GM10847 (cell line): ENCODE results near the gene CD4.

Experiments
- POLR2A ChIP-seq: IDR thresholded peaks from 2 replicates; pipeline ENCODE4 v1.6.1; 2011; ENCODE audit not compliant: insufficient read length; ENCODE audit errors: extremely low read depth

Gene CD4

GRCh38 chr12:6836851-6837250 lies 47.5 kb downstream of the CD4 start:
- no peak for TF ChIP-seq POLR2A

DNA sequence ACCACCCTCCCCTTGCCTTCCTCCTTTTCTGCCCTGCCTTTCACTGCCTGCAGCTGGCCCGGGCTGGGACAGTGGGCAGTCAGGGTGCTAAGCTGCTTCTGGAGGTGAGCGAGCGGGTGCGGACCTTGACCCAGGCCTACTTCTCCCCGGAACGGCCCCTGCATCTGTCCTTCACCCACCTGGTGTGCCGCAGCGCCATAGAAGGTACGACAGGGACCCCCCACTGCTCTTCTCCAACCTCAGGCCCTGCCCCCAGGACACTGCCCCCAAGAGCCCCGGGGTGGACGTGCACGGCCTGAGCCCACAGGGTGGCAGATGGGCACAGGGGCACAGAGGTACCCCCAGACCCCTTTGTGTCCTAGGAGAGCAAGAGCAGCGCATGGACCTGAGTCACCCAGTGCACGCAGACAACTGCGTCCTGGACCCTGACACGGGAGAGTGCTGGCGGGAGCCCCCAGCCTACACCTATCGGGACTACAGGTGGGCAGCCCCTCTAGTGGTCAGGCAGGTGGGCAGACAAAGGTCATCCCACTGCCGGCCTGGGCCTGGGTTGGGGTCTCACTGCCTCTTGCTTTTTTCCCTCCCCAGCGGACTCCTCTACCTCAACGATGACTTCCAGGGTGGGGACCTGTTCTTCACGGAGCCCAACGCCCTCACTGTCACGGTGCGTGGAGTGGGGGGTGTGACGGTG lies 48.2 kb downstream of the CD4 start:
- no peak for TF ChIP-seq POLR2A

DNA sequence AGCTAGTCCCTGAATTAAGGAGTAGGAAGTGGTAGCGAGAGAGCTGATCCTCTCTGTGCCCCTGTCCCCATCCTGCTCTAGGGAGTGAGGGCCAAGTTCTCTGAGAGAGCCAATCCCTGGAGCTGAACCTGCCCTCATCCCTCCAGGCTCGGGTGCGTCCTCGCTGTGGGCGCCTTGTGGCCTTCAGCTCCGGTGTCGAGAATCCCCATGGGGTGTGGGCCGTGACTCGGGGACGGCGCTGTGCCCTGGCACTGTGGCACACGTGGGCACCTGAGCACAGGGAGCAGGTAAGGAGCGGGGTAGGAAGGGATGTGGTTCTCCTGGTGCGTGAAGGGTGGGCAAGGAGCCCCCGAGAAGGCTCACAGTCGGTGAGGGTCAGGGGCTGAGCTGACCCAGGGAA lies 49.5 kb downstream of the CD4 start:
- no peak for TF ChIP-seq POLR2A

DNA sequence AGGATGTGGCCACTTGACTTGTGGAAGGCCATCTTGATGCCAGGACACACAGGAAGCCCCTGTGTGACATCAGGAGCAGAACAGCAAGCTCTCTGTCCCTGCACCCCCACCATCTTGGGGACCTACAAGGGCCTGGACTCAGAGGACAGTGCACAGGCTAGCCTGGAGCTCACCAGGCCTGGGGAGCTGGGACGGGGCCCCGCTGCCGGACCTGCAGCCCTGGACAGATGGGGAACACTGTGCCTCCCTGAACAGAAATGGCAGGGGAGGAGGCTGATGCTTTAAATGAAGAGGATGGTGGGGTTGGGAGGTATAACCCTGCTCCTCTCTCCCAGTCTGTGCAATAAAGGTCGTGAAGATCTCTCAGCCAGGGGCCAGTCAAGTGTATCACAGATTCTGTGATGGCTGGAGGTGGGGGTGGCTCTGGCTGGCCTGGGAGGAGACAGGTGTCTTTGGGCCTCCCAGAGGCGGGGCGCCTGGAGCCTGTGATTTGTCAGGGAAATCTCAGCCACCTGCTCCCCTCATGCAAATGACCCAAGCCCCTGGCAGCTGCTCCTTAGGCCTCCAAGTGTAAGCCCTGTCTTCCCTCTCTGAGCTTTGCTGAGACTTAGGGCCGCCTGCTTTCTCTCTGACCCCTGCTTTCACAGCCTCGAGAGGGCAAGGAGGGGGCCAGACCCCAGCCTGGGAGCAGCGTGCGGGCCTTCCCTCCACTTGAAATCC lies 50.3 kb downstream of the CD4 start:
- no peak for TF ChIP-seq POLR2A

DNA sequence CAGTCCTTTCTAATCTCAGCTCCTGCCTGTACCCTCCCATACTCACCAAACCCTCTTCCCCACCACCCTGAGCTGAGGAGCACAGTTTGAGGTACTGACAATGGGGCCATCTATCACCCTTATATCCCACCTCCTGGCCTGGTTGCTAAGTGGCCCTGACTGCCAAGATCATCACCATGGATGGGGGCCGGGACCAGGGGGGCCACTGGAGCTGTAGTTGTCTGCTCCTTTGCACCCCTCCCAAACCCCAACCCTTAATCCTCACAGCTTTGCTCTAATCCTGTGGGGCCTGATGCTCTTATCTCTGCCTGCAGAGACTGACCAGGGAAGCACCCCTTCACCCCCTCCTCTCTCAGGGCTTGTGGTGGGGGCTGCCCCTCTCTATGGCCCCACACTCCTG lies 51.0 kb downstream of the CD4 start:
- TF ChIP-seq POLR2A: no peak

GRCh38 chr12:6840761-6841515 lies 51.6 kb downstream of the CD4 start, which contains the start of gene GNB3:
Gene GNB3 (plus strand): TSS chr12:6840925. CDS start chr12:6841288, 363 bp downstream.
- TF ChIP-seq POLR2A: no peak

DNA sequence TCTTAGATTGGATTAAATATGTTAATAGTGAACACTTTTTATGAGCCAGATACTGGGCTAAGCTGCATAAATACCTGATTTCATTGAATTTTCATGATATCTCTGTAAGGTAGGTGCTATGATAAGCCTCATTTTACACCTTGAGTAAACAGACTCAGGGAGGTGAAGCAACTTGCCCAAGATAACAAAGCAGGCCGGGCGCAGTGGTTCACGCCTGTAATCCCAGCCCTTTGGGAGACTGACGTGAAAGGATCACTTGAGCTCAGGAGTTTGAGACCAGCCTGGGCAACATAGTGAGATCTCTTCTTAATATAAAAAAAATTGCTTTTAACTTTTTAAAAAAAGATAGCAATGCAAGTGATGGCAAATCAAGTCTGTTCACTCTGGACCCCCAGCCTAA lies 52.7 kb downstream of the CD4 start:
- TF ChIP-seq POLR2A: no peak

DNA sequence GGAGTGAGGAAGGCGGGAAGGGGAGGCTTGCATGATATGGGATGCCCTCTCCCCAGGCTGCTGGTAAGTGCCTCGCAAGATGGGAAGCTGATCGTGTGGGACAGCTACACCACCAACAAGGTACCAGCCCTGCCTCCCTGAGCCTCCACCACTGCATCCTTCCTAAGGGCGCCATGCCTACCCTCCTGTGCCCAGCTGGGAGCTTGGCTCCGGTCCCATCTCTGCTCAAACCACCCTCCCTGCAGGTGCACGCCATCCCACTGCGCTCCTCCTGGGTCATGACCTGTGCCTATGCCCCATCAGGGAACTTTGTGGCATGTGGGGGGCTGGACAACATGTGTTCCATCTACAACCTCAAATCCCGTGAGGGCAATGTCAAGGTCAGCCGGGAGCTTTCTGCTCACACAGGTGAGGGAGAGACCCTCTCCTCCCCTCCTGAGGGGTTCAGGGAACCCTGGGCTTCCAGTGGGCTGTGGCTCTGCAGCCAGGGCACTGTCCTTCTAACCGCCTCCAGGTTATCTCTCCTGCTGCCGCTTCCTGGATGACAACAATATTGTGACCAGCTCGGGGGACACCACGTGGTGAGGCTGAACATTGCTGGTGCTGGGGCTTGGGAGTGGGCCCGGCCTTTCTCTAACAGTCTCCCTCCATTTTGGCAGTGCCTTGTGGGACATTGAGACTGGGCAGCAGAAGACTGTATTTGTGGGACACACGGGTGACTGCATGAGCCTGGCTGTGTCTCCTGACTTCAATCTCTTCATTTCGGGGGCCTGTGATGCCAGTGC lies 54.0 kb downstream of the CD4 start:
- TF ChIP-seq POLR2A: no peak

- TF ChIP-seq POLR2A: no peak
These were observed 56.1 kb downstream of the CD4 start for GRCh38 chr12:6845395-6845794.

GRCh38 chr12:6846316-6846869 lies 57.1 kb downstream of the CD4 start:
- no peak for TF ChIP-seq POLR2A

DNA sequence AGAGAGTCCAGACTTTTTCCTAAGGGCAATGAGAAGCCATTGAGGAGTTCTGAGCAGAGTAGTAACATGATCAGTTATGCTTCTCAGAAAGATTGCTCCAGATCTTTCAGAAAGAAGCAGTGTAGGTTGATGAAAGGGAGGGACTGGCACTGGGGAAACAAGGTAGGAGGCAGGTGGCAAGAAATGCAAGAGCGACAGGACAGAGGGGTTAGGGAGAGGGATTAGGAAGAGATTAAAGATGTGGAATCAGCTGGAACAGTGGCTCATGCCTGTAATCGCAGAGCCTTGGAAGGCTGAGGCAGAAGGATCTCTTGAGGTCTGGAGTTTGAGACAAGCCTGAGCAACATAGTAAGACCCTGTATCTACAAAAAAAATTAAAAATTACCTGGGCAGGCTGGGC lies 58.3 kb downstream of the CD4 start:
- no peak for TF ChIP-seq POLR2A

DNA sequence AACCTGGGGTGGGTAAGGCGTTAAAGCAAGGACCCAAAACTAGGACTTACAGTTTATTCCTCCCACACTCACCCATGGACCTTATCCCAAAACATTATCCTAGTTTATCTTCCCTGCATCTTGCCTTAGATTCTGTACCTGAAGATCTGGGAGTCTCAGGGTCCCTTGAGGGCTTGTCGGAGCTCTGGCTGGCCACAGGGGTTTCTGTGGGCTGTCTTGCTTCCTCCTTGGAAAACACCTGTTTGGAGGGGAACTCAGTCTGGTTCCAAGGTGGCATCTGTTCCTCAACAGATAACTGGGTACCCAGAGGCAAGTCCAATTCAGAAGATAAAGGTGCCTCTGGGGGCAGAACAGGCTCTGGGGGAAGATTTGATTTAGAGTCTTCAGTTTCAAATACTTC lies 60.1 kb downstream of the CD4 start:
- no peak for TF ChIP-seq POLR2A

- TF ChIP-seq POLR2A: no peak
These were observed 60.7 kb downstream of the CD4 start for GRCh38 chr12:6849976-6850560.

DNA sequence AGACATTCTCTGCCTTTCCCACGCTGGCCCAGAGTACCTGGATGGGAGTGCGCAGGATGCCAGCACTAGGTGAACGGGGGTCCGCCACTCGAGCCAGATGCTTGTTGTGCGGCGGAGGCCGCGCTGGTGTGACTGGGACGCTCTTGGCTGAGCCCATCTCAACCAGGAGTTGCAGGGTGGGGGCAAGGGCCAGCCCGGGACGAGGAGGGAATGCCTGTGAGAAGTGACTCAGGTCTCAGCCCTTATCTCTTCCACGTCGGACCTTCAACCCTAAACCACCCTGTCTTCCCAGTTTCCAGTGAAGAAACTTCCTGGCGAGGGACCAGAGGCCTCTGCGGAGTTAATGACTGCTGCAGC lies 61.4 kb downstream of the CD4 start:
- TF ChIP-seq POLR2A: no peak
